Kasumi-1 (cell line): Measurements from ENCODE around the gene CGB7.
A peak's percentile ranks its signal among the peaks of the same experiment; 100 is the strongest.
"Not testable (repeated sequence)": the region's sequence is repeated elsewhere in the genome, so short reads cannot be mapped to it uniquely, and the experiment has no call there.

Source experiments
- DNase-seq, 2 experiments: peaks; one replicate each; lab custom pipeline; 2025; lab: John Stamatoyannopoulos, UW

CGB7 gene

GRCh38 chr19:49073514-49074378 is 16.2 kb upstream of the CGB7 start:
- DNase-seq, result peak; percentile 60 to 78

- no peak for DNase-seq
Measured at GRCh38 chr19:49071860-49072547, 14.5 kb upstream of the CGB7 start.

- no peak for DNase-seq
Measured at GRCh38 chr19:49070416-49070815, 12.9 kb upstream of the CGB7 start.

GRCh38 chr19:49069026-49069425 is 11.5 kb upstream of the CGB7 start:
- no peak for DNase-seq

- DNase-seq, result no peak
Measured at GRCh38 chr19:49067554-49067953, 10.0 kb upstream of the CGB7 start.

- DNase-seq, result no peak
Measured at GRCh38 chr19:49065905-49066512, 8.5 kb upstream of the CGB7 start.

GRCh38 chr19:49064768-49065611 is 7.4 kb upstream of the CGB7 start, which contains the start of gene NTF4:
NTF4 (minus strand) TSS chr19:49064818; CDS start chr19:49061997, 2,821 bp downstream.
- no peak for DNase-seq

- no peak for DNase-seq
Measured at GRCh38 chr19:49064029-49064629, 6.6 kb upstream of the CGB7 start.

- DNase-seq, result no peak
Measured at GRCh38 chr19:49061445-49061844, 3.9 kb upstream of the CGB7 start.

GRCh38 chr19:49061000-49061399 is 3.5 kb upstream of the CGB7 start:
- no peak for DNase-seq

- DNase-seq, result no peak
Measured at GRCh38 chr19:49059053-49059452, 1.5 kb upstream of the CGB7 start.

- no peak for DNase-seq
Measured at GRCh38 chr19:49058562-49058961, 1.0 kb upstream of the CGB7 start.

- DNase-seq, result not testable (repeated sequence)
Measured at GRCh38 chr19:49056902-49057596, 500 bp downstream of the CGB7 start.

GRCh38 chr19:49056101-49056901 is 1.2 kb downstream of the CGB7 start:
- DNase-seq, result peak; percentile 12 to 26

GRCh38 chr19:49050376-49051033 is 7.0 kb downstream of the CGB7 start:
- DNase-seq, result not testable (repeated sequence)

- DNase-seq, result not testable (repeated sequence)
Measured at GRCh38 chr19:49049834-49050233, 7.7 kb downstream of the CGB7 start.

GRCh38 chr19:49049011-49049410 is 8.5 kb downstream of the CGB7 start, which contains the start of gene CGB8:
CGB8 (minus strand) TSS chr19:49049111; CDS start chr19:49048739, 372 bp downstream.
- not testable (repeated sequence) for DNase-seq

- DNase-seq, result not testable (repeated sequence)
Measured at GRCh38 chr19:49043548-49043947, 14.0 kb downstream of the CGB7 start, which contains the start of gene CGB5. CGB5 (plus strand) TSS chr19:49043848; CDS start chr19:49044210, 362 bp downstream.

- DNase-seq, result not testable (repeated sequence)
Measured at GRCh38 chr19:49042666-49043065, 14.9 kb downstream of the CGB7 start.
